ENCODE data around the gene SHANK2.

The SHANK2 gene

DNA sequence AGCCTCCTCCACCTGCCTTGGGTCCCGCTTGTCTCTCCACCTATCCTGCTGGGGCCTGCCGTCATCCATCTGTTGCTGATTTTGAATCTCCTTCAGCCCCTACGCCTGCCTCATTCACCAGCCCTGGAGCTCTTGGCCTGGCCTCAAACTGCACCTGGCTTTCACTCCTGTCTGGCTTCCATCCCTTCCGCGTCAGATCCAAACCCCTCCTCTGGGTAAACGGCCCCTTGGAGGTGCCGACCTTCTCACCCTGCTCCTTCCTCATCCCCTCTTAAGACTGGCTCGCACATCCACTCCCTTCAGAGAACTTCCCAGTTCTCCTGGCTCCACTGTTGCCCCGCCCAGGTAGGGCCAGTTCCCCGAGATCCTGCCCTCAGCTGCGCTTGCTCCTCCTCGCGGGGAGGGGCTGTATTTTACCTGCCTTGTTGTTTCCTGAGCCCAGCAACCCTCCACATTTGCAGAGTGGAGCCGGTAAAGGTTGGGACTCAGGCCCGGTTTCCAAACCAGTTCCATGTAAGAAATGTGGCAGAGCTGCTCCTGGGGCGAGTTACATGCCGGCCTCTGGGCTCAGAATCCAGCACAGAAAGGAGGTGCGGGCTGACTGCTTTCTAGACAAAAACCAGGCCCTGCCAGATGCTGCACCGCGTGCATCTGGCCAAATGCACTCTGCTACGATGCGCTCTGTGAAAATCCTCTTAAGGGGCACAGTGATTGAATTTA, 13.9 kb upstream of the SHANK2 start:
- in situ Hi-C loops (cut with HindIII; ENCODE audit: low pct_ligation_motif_present, low sequenced_read_pairs), result no loop called here
- H3K27ac ChIP-seq, result no peak overlapping the region
- TF ChIP-seq, protein P1, sequence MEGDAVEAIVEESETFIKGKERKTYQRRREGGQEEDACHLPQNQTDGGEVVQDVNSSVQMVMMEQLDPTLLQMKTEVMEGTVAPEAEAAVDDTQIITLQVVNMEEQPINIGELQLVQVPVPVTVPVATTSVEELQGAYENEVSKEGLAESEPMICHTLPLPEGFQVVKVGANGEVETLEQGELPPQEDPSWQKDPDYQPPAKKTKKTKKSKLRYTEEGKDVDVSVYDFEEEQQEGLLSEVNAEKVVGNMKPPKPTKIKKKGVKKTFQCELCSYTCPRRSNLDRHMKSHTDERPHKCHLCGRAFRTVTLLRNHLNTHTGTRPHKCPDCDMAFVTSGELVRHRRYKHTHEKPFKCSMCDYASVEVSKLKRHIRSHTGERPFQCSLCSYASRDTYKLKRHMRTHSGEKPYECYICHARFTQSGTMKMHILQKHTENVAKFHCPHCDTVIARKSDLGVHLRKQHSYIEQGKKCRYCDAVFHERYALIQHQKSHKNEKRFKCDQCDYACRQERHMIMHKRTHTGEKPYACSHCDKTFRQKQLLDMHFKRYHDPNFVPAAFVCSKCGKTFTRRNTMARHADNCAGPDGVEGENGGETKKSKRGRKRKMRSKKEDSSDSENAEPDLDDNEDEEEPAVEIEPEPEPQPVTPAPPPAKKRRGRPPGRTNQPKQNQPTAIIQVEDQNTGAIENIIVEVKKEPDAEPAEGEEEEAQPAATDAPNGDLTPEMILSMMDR (IDR thresholded peaks at IDR 0.05; ENCODE audit: low read depth, low read length, missing control alignments), result no peak
- no peak overlapping the region for H3K4me3 ChIP-seq (ENCODE audit: low read depth, low read length)
- DNase-seq, result no peak
- no peaks in the 10 kb centered on the region for H3K36me3 ChIP-seq (replicated peaks)
- peaks cover 6% of the 10 kb centered on the region for H3K27me3 ChIP-seq (replicated peaks)

DNA sequence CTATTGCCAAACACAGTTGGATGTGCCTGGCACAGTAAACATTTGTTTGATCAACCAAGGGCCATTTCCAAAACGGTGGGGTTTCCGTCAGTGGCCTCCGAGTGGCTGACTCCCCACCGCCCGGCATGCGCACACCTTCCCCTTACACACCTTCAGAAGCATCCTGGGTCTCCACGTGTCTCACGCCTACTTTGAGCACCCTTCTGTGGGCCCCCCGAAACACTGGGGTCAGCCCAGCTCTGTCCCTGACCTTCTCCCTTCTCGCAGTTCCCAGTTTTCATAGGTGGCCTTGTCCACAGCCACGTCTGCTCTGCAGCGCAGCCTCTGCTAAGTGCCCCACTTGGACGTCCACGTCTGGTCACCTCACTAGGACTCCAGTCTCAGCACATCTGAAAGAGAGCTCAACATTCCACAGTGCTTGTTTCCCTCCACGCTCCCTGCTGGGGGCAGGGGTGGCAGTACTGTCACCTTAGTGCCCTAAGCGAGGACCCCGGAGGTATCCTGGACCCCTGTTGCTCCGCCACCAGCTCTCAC, 13.2 kb upstream of the SHANK2 start:
- peaks cover 6% of the 10 kb centered on the region for H3K27me3 ChIP-seq (replicated peaks)
- no peak overlapping the region for H3K4me3 ChIP-seq (ENCODE audit: low read depth, low read length)
- in situ Hi-C loops (cut with HindIII; ENCODE audit: low pct_ligation_motif_present, low sequenced_read_pairs), result no loop called here
- TF ChIP-seq, protein P1 (IDR thresholded peaks at IDR 0.05; ENCODE audit: low read depth, low read length, missing control alignments), result no peak
- no peak for DNase-seq
- no peak overlapping the region for H3K27ac ChIP-seq
- H3K36me3 ChIP-seq (replicated peaks), result no peaks in the 10 kb centered on the region

DNA sequence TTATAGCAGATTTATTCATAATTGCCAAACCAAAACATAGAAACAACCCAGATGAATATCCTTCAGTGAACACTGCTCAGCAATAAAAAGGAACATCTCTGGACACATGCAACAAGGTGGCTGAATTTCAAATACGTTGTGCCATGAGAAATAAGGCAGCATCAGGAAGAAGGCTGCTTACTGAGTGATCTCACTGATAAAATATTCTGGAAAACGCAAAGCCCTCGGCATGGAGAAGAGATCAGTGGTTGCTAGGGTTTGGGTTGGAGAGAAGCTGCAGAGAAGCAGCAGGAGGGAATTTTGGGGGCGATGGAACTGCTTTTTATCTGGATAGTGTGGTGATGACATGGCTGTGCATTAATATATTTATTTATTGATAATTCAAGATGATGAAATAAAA, 11.0 kb upstream of the SHANK2 start:
- peaks cover 6% of the 10 kb centered on the region for H3K27me3 ChIP-seq (replicated peaks)

DNA sequence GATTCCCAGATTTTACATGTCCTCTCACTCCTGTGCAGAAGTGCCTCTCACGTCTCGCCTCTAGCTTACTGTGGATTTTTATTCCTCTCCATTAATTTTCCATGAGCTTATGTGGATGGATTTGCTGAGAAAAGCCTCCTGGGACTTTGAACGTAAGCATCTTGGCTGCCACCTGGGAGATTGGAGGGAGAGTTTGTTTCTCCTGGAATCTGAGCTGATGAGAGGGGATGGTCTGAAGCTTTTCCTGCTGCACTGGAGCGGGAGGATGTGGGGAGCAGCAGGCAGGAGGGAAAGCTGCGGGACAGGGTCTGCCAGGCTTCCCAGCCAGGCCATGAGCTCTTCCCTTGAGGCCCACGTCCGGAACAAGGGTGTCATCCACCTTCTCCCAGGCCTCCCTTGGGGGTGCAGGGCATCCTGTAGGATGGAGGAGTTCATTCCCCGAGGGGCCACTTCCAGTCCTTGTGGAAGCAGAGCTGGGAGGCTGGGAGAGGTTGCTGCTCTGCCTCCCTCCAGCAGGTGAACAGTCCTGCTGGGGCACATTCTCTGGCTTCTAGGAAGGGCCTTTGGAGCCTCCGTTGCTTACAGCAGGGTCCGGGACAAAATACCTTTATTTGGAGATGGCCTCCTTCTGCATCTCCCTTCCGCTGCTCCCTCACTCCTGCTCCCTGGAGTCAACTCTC, 3.6 kb upstream of the SHANK2 start:
- DNase-seq, result no peak
- no peak overlapping the region for H3K4me3 ChIP-seq (ENCODE audit: low read depth, low read length)
- peaks cover 16% of the 10 kb centered on the region for H3K27me3 ChIP-seq (replicated peaks)
- H3K36me3 ChIP-seq (replicated peaks), result no peaks in the 10 kb centered on the region
- no peak overlapping the region for H3K27ac ChIP-seq
- in situ Hi-C loops (cut with HindIII; ENCODE audit: low pct_ligation_motif_present, low sequenced_read_pairs), result no loop called here
- TF ChIP-seq, protein P1 (IDR thresholded peaks at IDR 0.05; ENCODE audit: low read depth, low read length, missing control alignments), result no peak

More for the DNA sequence above, 11.0 kb upstream of the SHANK2 start:
- TF ChIP-seq, protein P1 (IDR thresholded peaks at IDR 0.05; ENCODE audit: low read depth, low read length, missing control alignments), result no peak
- in situ Hi-C loops (cut with HindIII; ENCODE audit: low pct_ligation_motif_present, low sequenced_read_pairs), result no loop called here
- no peaks in the 10 kb centered on the region for H3K36me3 ChIP-seq (replicated peaks)
- peak; percentile 4 for DNase-seq
- no peak overlapping the region for H3K27ac ChIP-seq
- no peak overlapping the region for H3K4me3 ChIP-seq (ENCODE audit: low read depth, low read length)

DNA sequence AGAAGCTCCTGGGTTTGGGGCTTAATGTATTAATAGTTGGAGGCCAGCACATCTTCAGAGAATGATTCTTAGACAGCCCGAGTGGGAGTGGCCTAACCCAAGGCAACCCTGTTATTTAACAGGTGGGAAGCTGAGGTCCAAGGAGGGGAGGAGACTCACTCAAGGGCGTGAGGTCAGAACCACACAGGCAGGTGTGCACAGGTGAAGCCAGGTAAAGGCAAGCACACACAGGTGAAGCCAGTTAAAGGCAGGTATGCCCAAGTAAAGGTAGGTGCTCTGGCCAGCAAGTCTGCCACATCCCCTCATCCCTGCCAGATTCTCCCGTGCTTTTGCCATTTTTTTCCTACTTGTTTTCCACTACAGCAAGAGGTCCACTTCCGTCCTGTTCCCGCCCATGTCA, 2.9 kb upstream of the SHANK2 start:
- TF ChIP-seq, protein P1 (IDR thresholded peaks at IDR 0.05; ENCODE audit: low read depth, low read length, missing control alignments), result no peak
- DNase-seq, result no peak
- no peaks in the 10 kb centered on the region for H3K36me3 ChIP-seq (replicated peaks)
- in situ Hi-C loops (cut with HindIII; ENCODE audit: low pct_ligation_motif_present, low sequenced_read_pairs), result no loop called here
- H3K27me3 ChIP-seq (replicated peaks), result peaks cover 22% of the 10 kb centered on the region
- no peak overlapping the region for H3K4me3 ChIP-seq (ENCODE audit: low read depth, low read length)
- no peak overlapping the region for H3K27ac ChIP-seq
